GM18951 (cell line): ENCODE results near the gene INF2.

Source experiments
- POLR2A ChIP-seq: IDR thresholded peaks from 4 replicates; pipeline ENCODE4 v1.6.1; 2011; ENCODE audit warnings: mild to moderate bottlenecking; ENCODE audit not compliant: insufficient read length, insufficient read depth; ENCODE audit errors: extremely low read depth
- in situ Hi-C: fragments of 300-500 bp; cut with MboI; formaldehyde crosslinking; loops from one replicate; pipeline ENCODE4 v1.12.0; 2022; ENCODE audit warnings: low sequenced_read_pairs, mixed read lengths, inconsistent platforms; ENCODE audit not compliant: unreplicated experiment

INF2 gene

GRCh38 chr14:104754213-104754851 lies 64.9 kb downstream of the INF2 start:
- no peak for TF ChIP-seq POLR2A
- in situ Hi-C loops, result no loop called here

- in situ Hi-C loops, result no loop called here
- TF ChIP-seq POLR2A, result no peak
Measured at GRCh38 chr14:104755621-104756020, 66.2 kb downstream of the INF2 start.

GRCh38 chr14:104756477-104757237 lies 67.2 kb downstream of the INF2 start:
- no peak for TF ChIP-seq POLR2A
- in situ Hi-C loops, result no loop called here

GRCh38 chr14:104757238-104757585 lies 67.8 kb downstream of the INF2 start:
- in situ Hi-C loops, result no loop called here
- TF ChIP-seq POLR2A, result no peak

GRCh38 chr14:104757681-104758392 lies 68.4 kb downstream of the INF2 start:
- no peak for TF ChIP-seq POLR2A
- in situ Hi-C loops, result no loop called here

GRCh38 chr14:104758981-104759969 lies 69.9 kb downstream of the INF2 start:
- no peak for TF ChIP-seq POLR2A

GRCh38 chr14:104765517-104765916 lies 76.1 kb downstream of the INF2 start:
- TF ChIP-seq POLR2A, result no peak
- in situ Hi-C loops, result no loop called here

More at GRCh38 chr14:104758981-104759969, 69.9 kb downstream of the INF2 start:
- in situ Hi-C loops, result no loop called here

GRCh38 chr14:104766256-104766862 lies 76.9 kb downstream of the INF2 start:
- in situ Hi-C loops, result no loop called here
- no peak for TF ChIP-seq POLR2A

GRCh38 chr14:104766863-104767633 lies 77.6 kb downstream of the INF2 start:
- no peak for TF ChIP-seq POLR2A
- in situ Hi-C loops, result no loop called here

- no peak for TF ChIP-seq POLR2A
- in situ Hi-C loops, result no loop called here
Measured at GRCh38 chr14:104767634-104767918, 78.2 kb downstream of the INF2 start.

- TF ChIP-seq POLR2A, result no peak
- in situ Hi-C loops, result no loop called here
Measured at GRCh38 chr14:104768437-104769323, 79.3 kb downstream of the INF2 start.
